Activated CD8-positive, alpha-beta memory T cell treated with anti-CD3 and anti-CD28 coated beads for 4 hours (primary cell): ENCODE measurements around the gene PLXNA2.

ENCODE experiments used
- DNase-seq, 2 donors: peaks; one replicate each; pipeline ENCODE4 v3.0.0-alpha.2; 2020; ENCODE audit warnings: low read depth in 2 of 2

PLXNA2 gene

GRCh38 chr1:207995576-207995975, 248.6 kb downstream of the PLXNA2 start:
- DNase-seq, result no peak

GRCh38 chr1:207993477-207994445, 250.4 kb downstream of the PLXNA2 start:
- DNase-seq, result no peak

GRCh38 chr1:207992677-207993236, 251.4 kb downstream of the PLXNA2 start:
- DNase-seq, result no peak

- no peak for DNase-seq
These were observed 252.6 kb downstream of the PLXNA2 start for GRCh38 chr1:207991583-207992026.

- no peak for DNase-seq
These were observed 253.2 kb downstream of the PLXNA2 start for GRCh38 chr1:207990876-207991582.

GRCh38 chr1:207990455-207990854, 253.7 kb downstream of the PLXNA2 start:
- DNase-seq, result no peak

- no peak for DNase-seq
These were observed 255.6 kb downstream of the PLXNA2 start for GRCh38 chr1:207988326-207989165.

GRCh38 chr1:207987164-207987563, 257.0 kb downstream of the PLXNA2 start:
- no peak for DNase-seq

GRCh38 chr1:207985996-207986395, 258.2 kb downstream of the PLXNA2 start:
- no peak for DNase-seq

- DNase-seq, result no peak
These were observed 259.2 kb downstream of the PLXNA2 start for GRCh38 chr1:207984831-207985572.

GRCh38 chr1:207983044-207983635, 261.0 kb downstream of the PLXNA2 start:
- no peak for DNase-seq

GRCh38 chr1:207981976-207982375, 262.2 kb downstream of the PLXNA2 start:
- DNase-seq, result no peak

- DNase-seq, result no peak
These were observed 265.7 kb downstream of the PLXNA2 start for GRCh38 chr1:207978441-207978840.

GRCh38 chr1:207977876-207978275, 266.3 kb downstream of the PLXNA2 start:
- DNase-seq, result no peak

GRCh38 chr1:207973898-207974568, 270.2 kb downstream of the PLXNA2 start:
- no peak for DNase-seq

- no peak for DNase-seq
These were observed 271.8 kb downstream of the PLXNA2 start for GRCh38 chr1:207972337-207972736.
